ENCODE results near the gene ETV4. TPM values are rescaled to one million over a fixed set of nuclear protein-coding genes. Genes with fewer than 3 reads are reported as not detected.
A peak's percentile ranks its signal among the peaks of the same experiment; 100 is the strongest.

Gene ETV4
- total RNA-seq, 1 donor from 2014 or later: not detected

- H3K4me1 ChIP-seq: peaks cover 2 to 6% of the 10 kb centered on the region in 2 donors
- DNase-seq (ENCODE audit: low spot score in 2 of 2): no peak
- no peaks in the 10 kb centered on the region for H3K36me3 ChIP-seq
- peak overlapping the region in 1 of 2 donors; percentile 74 for H3K4me3 ChIP-seq
- no peak for TF ChIP-seq CTCF (IDR thresholded peaks at IDR 0.05)
- intact Hi-C loops (cut with DNase I): no loop called here
- H3K9me3 ChIP-seq: no peaks in the 10 kb centered on the region
- no peak overlapping the region for H3K27ac ChIP-seq
- H3K27me3 ChIP-seq: no peaks in the 10 kb centered on the region
These were observed 1.0 kb upstream of the ETV4 start for GRCh38 chr17:43547189-43547550.

DNA sequence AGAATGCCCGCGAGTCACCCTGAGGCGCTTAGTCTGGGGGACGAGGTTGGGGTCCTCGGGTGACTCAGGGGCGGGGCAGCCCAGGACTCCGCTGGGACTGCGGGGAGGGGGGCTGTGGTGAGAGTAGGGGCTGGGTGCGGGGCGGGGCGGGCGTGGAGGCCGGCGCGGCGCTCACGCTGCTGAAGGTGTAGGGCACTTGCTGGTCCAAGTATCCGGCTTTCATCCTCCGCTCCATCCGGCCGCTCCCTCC, 832 bp downstream of the ETV4 start:
- Histone ChIP-seq H3K9me3 (no peaks in the 10 kb centered on the region), H3K36me3 (no peaks in the 10 kb centered on the region), H3K4me3 (peak overlapping the region; percentile 74 to 78), H3K27ac (no peak overlapping the region), H3K4me1 (peaks cover 2 to 6% of the 10 kb centered on the region in 2 donors), H3K27me3 (no peaks in the 10 kb centered on the region)
- DNase-seq (ENCODE audit: low spot score in 2 of 2): no peak
- no peak for TF ChIP-seq CTCF (IDR thresholded peaks at IDR 0.05)
- intact Hi-C loops (cut with DNase I): no loop called here

GRCh38 chr17:43543771-43544575, 2.2 kb downstream of the ETV4 start:
- Histone ChIP-seq H3K4me1 (peaks cover 2 to 6% of the 10 kb centered on the region in 2 donors), H3K36me3 (no peaks in the 10 kb centered on the region), H3K27ac (no peak overlapping the region), H3K9me3 (no peaks in the 10 kb centered on the region), H3K4me3 (no peak overlapping the region), H3K27me3 (no peaks in the 10 kb centered on the region)
- no peak for DNase-seq (ENCODE audit: low spot score in 2 of 2)
- intact Hi-C loops (cut with DNase I): no loop called here
- TF ChIP-seq CTCF (IDR thresholded peaks at IDR 0.05): no peak

DNA sequence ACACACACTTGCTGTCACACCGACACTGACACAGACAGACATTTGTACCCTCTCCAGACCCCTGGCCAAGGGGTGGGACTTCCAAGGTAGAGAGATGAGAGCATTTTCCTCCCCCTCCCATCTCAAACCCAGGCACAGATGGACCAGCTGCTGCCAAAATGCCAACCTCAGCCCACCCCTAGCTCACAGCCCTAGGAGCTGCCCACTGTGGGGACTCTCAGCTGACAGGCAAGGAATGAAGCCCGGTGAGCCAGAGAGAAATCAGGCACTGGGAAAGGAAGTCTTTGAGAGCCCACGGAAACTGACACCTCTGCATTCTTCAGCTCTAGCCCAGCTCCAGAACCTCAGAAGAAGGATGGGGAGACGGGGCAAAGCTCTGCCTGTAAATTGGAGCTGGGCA, 2.8 kb downstream of the ETV4 start:
- Histone ChIP-seq H3K4me3 (no peak overlapping the region), H3K27ac (no peak overlapping the region), H3K27me3 (no peaks in the 10 kb centered on the region), H3K9me3 (no peaks in the 10 kb centered on the region), H3K4me1 (peaks cover 2 to 6% of the 10 kb centered on the region in 2 donors), H3K36me3 (no peaks in the 10 kb centered on the region)
- intact Hi-C loops (cut with DNase I): no loop called here
- no peak for TF ChIP-seq CTCF (IDR thresholded peaks at IDR 0.05)
- DNase-seq (ENCODE audit: low spot score in 2 of 2): no peak

GRCh38 chr17:43542859-43543258, 3.3 kb downstream of the ETV4 start:
- no peak for TF ChIP-seq CTCF (IDR thresholded peaks at IDR 0.05)
- no peak overlapping the region for H3K27ac ChIP-seq
- no peaks in the 10 kb centered on the region for H3K27me3 ChIP-seq
- DNase-seq (ENCODE audit: low spot score in 2 of 2): no peak
- intact Hi-C loops (cut with DNase I): no loop called here
- H3K9me3 ChIP-seq: no peaks in the 10 kb centered on the region
- peaks cover 2 to 6% of the 10 kb centered on the region in 2 donors for H3K4me1 ChIP-seq
- H3K36me3 ChIP-seq: no peaks in the 10 kb centered on the region
- no peak overlapping the region for H3K4me3 ChIP-seq
